ENCODE data around the gene RERE.
A peak's percentile ranks its signal among the peaks of the same experiment; 100 is the strongest.

RERE gene

GRCh38 chr1:8435569-8436071 is 381.8 kb downstream of the RERE start:
- DNase-seq, result peak; percentile 10

DNA sequence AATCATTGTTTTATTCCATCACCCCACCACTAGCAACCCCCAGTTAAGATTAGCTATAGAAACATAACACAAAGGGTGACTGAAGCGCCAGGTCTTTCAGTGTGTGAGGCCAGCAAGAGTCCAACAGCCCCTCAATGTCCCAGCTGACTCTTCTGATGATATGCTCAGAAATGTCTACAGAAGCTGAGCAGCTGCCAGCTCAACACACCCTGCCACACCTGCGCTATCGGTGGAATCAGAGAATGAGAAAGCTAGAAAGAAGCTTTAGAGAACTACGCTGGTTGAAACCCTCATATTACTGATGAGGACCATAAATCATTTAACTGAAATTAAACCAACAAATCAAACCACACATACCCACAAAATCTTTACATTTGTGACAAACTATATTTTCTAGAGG is 383.3 kb downstream of the RERE start:
- DNase-seq, result no peak

GRCh38 chr1:8431784-8432183 is 385.7 kb downstream of the RERE start:
- no peak for DNase-seq

GRCh38 chr1:8431019-8431418 is 386.4 kb downstream of the RERE start:
- no peak for DNase-seq

- no peak for DNase-seq
Observed at GRCh38 chr1:8430476-8430875, 387.0 kb downstream of the RERE start.

GRCh38 chr1:8429549-8430110 is 387.8 kb downstream of the RERE start:
- no peak for DNase-seq

DNA sequence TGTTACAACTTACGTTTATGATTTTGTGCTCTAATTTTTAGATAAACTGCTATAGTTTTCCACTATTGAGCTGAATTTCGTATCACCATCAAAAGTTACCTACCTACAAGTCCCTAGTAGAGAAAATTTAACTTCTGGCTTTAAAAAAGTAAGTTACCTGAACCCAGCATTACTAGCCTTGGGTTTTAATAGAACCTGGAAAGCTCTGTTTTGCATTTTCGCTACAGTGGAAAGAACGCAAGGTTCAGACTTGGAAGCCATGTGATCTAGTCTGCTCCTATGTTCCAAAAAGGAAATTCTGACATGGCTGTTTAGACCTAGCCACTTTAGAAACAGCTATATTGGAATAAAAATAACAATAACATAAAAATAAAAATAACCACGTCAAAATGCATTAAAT is 389.0 kb downstream of the RERE start:
- no peak for DNase-seq

DNA sequence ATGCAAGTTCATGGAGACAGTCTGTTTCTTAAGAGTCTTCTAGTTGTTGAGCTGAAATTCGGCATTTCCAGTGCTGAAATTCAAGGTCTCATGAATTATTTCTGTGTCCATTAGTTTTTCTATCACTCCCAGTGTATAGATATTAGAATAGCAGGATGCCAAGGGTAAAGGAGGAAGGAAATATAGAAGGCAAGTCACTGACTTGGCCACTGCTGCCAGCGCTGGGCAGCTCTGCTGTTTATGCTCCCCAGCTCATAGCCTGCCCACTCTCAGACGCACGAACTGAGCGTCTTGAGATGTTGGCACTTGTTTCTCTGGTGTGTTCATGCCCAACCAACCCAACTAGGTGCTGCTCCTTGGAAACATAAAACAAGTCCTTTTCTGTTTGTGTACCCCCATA is 389.5 kb downstream of the RERE start:
- DNase-seq, result no peak

DNA sequence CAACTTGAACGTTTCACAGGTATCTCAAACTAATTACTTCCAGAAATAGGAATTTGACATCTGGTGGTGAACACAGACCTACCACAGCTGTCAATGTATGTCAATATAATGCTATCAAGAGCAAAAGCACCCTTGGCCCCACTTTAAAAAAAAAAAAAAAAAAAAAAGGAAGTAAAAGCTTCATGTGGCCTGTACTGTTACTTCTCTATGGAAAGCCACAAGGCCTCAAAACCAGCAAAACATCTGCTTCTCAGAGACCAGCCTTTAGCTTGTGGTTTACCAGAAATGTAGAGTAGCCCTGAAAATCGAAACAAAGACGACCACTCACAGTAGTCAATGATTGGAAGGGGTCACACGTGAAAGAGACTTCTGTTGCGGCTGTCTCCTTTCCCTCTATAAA is 389.9 kb downstream of the RERE start:
- DNase-seq, result no peak

DNA sequence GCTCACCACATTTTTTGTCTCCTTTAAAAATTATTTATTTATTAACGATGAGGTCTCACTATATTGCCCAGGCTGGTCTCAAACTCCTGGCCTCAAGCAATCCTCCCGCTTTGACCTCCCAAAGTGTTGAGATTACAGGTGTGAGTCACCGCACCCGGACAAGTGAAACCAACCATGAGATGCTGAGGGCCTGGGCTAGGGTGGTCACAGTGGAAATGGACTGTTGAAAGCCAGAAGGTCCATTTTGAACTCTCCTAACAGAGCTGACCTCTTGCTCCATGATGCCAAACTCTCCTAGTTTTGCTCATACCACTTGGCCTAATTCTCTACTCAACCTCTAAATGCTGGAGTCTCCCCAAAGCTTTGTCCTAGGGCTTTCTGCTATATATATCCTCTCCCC is 390.4 kb downstream of the RERE start:
- no peak for DNase-seq

DNA sequence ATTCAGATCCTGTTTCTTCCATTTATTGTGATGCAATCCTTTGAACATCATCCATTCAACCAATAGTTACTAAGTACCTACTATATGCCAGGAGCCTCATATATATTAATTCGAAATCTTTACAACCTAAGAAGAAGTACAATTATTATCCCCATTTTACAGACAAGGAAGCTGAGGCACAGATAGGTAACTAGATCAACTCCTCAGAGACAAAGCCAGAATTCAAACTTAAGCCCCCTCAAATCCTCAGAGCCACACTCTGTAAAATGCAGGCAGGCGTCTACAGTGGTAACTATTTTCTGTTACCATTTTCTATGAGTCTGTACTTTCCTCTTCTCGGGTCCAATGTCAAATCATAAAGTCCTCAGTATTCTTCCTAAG is 391.7 kb downstream of the RERE start:
- DNase-seq, result no peak

DNA sequence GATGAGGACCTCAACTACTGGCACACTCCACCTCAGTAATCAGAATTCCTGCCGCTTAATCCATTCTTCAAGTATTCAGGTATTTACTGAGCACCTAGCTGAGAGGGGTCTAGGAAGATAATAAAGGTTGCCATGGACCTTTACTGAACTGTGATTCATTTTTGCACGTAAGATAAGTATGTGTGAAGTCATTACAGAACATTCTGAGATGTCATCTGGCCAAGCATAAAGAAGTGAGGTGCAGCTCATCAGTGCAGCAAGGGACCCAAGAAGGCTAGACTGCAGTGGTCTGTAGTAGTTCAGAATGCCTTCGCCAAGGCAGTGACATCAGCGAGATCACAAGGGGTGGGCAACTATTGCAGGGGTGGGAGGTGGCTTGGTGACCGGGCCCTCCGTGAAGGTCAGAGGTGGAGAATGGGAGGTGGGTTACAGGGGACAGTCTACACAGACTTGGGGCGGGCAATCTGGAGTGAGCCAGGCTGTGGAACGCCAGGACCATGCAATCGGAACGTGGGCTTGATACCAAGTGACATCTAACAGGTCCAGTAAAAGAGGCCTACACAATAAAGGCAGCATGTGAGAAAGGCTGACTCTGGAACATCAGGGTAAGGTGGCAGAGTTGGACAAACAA is 392.2 kb downstream of the RERE start:
- DNase-seq, result no peak

GRCh38 chr1:8424539-8425116 is 392.8 kb downstream of the RERE start:
- peak; percentile 43 for DNase-seq

GRCh38 chr1:8423692-8424538 is 393.5 kb downstream of the RERE start:
- DNase-seq, result no peak

DNA sequence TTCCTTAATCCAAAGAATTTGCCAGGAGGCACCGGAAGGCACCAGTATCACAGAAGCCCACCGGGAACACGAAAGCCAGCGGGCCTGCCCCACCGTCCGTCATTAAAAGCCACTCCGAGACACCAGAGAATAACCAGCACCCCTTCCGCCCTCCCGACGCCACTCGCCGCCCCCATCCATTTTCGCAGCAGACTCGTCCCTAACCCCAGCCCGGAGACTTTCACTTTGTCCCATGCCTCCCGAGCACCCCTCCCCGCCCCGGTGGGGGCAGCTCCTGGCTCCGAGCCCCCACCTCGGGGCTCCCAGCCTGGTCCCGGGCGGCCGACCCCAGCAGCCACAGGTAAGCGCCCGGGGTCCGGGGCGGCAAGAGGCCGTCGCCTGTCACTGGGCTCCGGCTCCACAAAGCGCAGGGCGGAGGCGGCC is 394.2 kb downstream of the RERE start:
- DNase-seq, result no peak

DNA sequence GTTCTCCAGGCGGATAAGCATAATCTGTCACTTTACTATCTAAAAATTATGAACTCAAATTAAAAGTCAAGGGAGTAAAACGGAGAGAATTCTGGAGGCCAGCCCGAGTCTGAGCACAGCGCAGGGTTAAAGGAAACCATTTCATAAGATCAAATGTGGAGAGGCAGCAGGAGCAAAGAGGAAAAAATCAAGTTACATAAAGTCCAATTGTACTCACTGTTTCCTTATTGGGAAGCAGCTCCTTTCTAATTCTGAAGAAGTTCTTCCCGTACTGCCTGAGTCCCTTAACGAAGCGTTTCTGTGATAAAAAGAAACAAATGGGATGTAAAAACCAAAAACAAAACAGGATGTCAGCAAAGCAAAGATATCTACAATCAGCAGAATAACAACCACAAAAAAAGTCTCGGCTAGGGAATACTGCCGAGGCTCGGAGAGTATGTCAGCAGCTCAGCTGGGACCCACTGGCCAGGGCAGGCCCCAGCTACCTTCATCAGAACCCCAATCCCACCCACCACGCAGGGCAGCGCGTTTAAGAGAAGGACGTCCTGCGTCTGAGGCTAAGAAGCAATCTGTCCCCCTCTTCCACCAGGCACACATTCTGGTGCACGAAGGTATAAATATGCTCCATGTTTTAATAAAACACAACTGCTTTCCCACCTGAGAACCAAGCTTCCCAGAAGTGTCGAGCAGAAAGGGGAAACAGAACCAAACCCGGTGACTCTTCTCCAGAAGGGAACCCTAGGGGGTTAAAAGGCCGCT is 394.8 kb downstream of the RERE start:
- no peak for DNase-seq

DNA sequence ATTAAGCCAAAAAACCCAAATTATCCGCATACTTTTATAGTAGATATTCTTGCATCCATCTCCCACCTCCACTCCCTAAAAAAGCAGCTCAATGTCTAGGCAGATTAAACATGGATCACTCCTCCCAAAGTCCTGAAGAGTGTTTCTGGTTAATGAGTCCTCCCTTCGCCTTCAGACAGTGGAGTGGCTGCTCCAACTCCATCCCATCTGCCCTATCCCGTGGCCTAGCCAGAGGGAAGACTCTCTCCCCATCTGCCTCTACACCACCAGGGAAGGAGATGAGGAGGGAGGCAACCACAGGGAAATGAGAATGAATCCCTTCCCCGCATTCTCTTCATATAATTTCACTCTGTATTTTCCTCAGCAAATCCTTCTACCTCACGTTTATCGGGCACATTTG is 395.7 kb downstream of the RERE start:
- no peak for DNase-seq

- no peak for DNase-seq
Observed at GRCh38 chr1:8420318-8420717, 397.1 kb downstream of the RERE start.

- no peak for DNase-seq
Observed at GRCh38 chr1:8419861-8420260, 397.6 kb downstream of the RERE start.

DNA sequence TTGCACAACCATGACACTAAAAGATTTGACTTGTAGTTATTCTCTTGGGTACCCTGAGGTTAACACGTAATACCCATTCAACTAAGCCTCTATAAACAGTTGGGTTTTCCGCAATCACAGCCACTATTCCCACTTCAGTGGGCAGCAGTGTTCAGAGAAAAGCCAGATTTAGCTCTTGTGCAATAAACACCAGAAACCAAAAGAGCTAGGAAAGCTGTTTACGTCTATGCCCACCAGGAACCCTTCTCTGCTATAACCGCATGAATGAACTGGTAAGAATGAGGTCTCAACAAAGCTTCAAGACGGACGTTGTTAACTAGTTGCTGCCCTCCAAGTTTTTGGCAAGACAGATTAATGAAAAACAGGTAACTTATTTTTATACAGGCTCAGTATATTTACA is 398.3 kb downstream of the RERE start:
- no peak for DNase-seq

DNA sequence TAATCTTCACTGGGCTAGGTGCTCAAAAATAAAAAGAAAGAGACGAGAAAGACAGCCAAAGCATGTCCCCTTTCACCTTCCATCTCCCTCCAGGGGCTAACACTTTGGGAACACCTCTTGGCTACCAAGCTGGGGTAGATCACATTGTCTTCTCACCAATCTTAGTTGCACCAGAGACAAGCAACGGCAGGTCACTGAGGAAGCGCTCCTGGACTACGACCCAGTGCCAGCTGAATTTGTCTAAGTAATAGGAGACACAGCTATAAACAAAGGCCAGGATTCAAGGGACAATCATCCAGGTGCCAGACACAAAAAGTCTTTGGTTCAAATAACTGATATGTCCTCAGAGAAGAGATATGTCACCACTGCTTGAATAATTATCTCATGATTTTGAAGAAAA is 399.1 kb downstream of the RERE start:
- DNase-seq, result no peak

DNA sequence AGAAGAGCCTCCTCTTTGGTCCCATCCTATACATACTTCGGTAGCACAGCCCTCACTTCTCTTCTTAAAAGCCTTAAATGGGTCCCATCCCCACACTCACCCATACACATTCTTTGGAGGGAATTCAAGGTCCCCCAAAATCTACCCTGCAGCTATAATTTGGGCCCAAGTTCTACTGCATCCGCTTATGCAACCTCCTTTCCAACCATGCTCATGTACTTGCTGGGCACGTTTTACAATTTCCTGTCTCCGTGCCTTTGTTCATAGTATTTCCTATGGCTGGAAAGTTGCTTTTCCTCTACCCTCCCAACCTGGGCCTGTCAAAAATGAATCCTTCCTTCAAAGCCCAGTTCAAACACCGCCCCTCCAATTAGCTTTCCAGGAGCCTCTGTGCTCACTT is 399.8 kb downstream of the RERE start:
- no peak for DNase-seq

DNA sequence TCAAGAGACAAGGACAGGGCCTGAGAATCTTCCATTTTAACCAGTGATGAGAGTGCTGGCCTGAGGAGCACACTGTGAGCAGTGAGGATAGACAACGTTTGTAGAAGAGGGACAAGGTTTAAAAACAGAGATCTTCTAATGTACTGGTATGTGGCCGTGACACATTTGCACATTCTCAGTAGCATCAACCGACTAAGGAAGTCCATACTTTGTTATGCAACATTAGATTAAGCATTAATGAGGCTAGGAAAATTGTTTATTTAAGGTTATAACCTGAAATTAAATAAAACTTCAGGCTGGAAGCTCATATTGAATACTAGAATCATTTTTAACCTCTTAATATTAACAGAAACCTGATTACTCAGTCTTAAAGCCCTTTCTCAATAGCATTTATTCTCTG is 400.6 kb downstream of the RERE start:
- no peak for DNase-seq
